Adrenal gland (tissue), 12 donors: Measurements from ENCODE around the gene MMP21. TPM values are rescaled to one million over a fixed set of nuclear protein-coding genes. Genes with fewer than 3 reads are reported as not detected.

ENCODE experiments used
- DNase-seq, 7 donors: peaks; one replicate each; pipeline ENCODE4 v3.0.0-alpha.2; 2019 to 2020
- H3K27ac ChIP-seq, 5 donors: fragments of 200-600 bp; sonication (generic) in 4 of 5; 1 replicate in 3 of 5; 2 replicates in 2 of 5; pipeline versions ENCODE4 v1.5.1 to v1.8.0; 2016 to 2020; ENCODE audit warnings: mild to moderate bottlenecking in 1 of 5
- H3K27me3 ChIP-seq: fragments of 200-600 bp; 2 replicates; pipeline ENCODE4 v1.8.0; 2021
- H3K36me3 ChIP-seq, 2 donors: fragments of 200-600 bp; replicated peaks in 1 of 2; 1 replicate in 1 of 2; 2 replicates in 1 of 2; pipeline versions ENCODE4 v1.5.1 to v1.8.0; 2018 to 2022
- H3K4me1 ChIP-seq, 2 donors: fragments of 200-600 bp; replicated peaks in 1 of 2; 1 replicate in 1 of 2; 2 replicates in 1 of 2; pipeline versions ENCODE4 v1.5.1 to v1.8.0; 2018 to 2021
- H3K4me3 ChIP-seq, 4 donors: fragments of 200-600 bp; sonication (generic) in 3 of 4; one replicate each; pipeline ENCODE4 v1.5.1; 2016 to 2018
- H3K9me3 ChIP-seq, 3 donors: fragments of 200-600 bp; sonication (generic) in 1 of 3; replicated peaks in 1 of 3; 1 replicate in 2 of 3; 2 replicates in 1 of 3; pipeline versions ENCODE4 v1.5.1 to v1.8.0; 2016 to 2021
- CTCF ChIP-seq, 6 experiments: fragments of 450-650 bp in 4 of 6; fragments of 200-600 bp in 2 of 6; sonication (generic) in 1 of 6; IDR thresholded peaks; 1 replicate in 5 of 6; 2 replicates in 1 of 6; pipeline versions ENCODE4 v1.5.1 to v1.8.0; 2016 to 2021; ENCODE audit warnings: antibody characterized with exemption in 6 of 6, mild to moderate bottlenecking in 2 of 6, moderate library complexity in 1 of 6
- POLR2A ChIP-seq, 2 donors: fragments of 450-650 bp; IDR thresholded peaks; one replicate each; pipeline ENCODE4 v1.6.1; 2017; ENCODE audit warnings: antibody characterized with exemption in 2 of 2, mild to moderate bottlenecking in 2 of 2, moderate library complexity in 1 of 2
- WGBS, 4 donors: extraction: QIAGEN DNeasy Blood & Tissue Kit in 2 of 4; methylation state at CpG; one replicate each; pipeline versions ENCODE4 v1.1.5 to v1.1.7; 2013 to 2017; 5-methylcytosine and 5-hydroxymethylcytosine counted together
- intact Hi-C, 2 donors: fragments of 100-400 bp; cut with DNase I; formaldehyde crosslinking; loops; one replicate each; pipeline versions ENCODE4 v1.14.1 to v1.15.0; 2022 to 2023
- microRNA counts, 2 donors: library from miRNA; unstranded; fragments of <30 nt; microRNA quantifications; one replicate each; lab custom pipeline; 2016
- microRNA-seq, 3 donors: library from miRNA; unstranded; fragments of <30 nt; microRNA quantifications; one replicate each; pipeline ENCODE4, GENCODE V29; 2017 to 2020
- polyA plus RNA-seq, 3 donors: library from polyadenylated mRNA; stranded (reverse); fragments of 200-250 nt in 2 of 3; fragments of 350-450 nt in 1 of 3; fragmentation: Illumina TruSeq in 1 of 3; extraction: RNeasy Lipid Tissue Mini Kit (QIAGEN cat#74804) in 1 of 3; gene quantifications; one replicate each; pipeline ENCODE4 v1.2.3, GENCODE V29; 2013 to 2014
- small RNA-seq, 2 donors: library from RNA; depleted of rRNA; stranded (forward); fragments of <200 nt; gene quantifications; one replicate each; pipeline ENCODE3, GENCODE V24; 2016
- total RNA-seq, 9 donors: library from RNA; depleted of rRNA in 4 of 9; stranded (reverse); fragments of >200 nt in 4 of 9; fragments of 120-200 nt in 1 of 9; fragmentation: NEBNext Ultra II Directional in 1 of 9; extraction: Animal tissue kit (Norgen Biotek cat#: 25700) in 1 of 9; gene quantifications; one replicate each; pipeline versions ENCODE4 v1.1.0 to v1.2.4, GENCODE V29; 2013 to 2023
- donor health status: healthy with polysubstance abuse.
- donor health status: Bipolar disorder and iron deficiency.
- donor health status: DM: yes; HTN: yes; CAD: no.
- donor health status: DM: no; HTN: no; CAD: no.
- donor health status: DM: no; HTN: no; CAD: no.
- donor health status: DM: yes; HTN: yes; CAD: no.

Gene MMP21
- total and polyA plus RNA-seq, 12 donors = 0.11 to 0.27 (median 0.24) TPM; not detected in 7

DNA sequence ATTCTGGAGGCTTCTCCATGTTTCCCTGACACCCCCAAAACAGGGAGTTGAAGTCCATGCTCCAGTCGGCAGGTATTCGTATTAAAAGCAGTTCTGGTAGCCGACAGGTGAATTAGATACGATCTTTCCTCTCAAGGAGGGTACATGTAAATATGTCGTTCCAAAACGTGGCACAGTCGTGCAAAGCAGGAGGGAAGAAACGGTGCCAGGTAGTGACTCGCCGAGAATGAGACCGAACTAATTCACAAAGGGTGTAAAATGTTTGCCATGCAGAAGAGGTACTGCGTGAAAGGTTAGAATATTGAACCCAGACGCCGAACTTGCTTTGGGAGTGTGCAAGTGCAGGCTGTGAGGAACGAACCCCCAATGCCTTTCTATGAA is 55.6 kb downstream of the MMP21 start:
- H3K27ac ChIP-seq = peak overlapping the region in 4 of 5 donors; percentile 57 to 88 (median 75)
- no peaks in the 10 kb centered on the region for H3K9me3 ChIP-seq
- 1% methylated on average over 14 to 15 of the region's 15 CpGs for WGBS, 4 donors
- TF ChIP-seq POLR2A (IDR thresholded peaks at IDR 0.05) (no peak), CTCF (IDR thresholded peaks at IDR 0.05) (no peak)
- H3K27me3 ChIP-seq = no peaks in the 10 kb centered on the region
- peak in 3 of 7 donors; percentile 3 to 59 (median 19) for DNase-seq
- peaks cover 0 to 38% of the 10 kb centered on the region in 2 donors for H3K36me3 ChIP-seq
- H3K4me3 ChIP-seq = peak overlapping the region; percentile 50 to 84 (median 72)
- intact Hi-C loops = no loop called here
- peaks cover 10 to 21% of the 10 kb centered on the region in 2 donors for H3K4me1 ChIP-seq

DNA sequence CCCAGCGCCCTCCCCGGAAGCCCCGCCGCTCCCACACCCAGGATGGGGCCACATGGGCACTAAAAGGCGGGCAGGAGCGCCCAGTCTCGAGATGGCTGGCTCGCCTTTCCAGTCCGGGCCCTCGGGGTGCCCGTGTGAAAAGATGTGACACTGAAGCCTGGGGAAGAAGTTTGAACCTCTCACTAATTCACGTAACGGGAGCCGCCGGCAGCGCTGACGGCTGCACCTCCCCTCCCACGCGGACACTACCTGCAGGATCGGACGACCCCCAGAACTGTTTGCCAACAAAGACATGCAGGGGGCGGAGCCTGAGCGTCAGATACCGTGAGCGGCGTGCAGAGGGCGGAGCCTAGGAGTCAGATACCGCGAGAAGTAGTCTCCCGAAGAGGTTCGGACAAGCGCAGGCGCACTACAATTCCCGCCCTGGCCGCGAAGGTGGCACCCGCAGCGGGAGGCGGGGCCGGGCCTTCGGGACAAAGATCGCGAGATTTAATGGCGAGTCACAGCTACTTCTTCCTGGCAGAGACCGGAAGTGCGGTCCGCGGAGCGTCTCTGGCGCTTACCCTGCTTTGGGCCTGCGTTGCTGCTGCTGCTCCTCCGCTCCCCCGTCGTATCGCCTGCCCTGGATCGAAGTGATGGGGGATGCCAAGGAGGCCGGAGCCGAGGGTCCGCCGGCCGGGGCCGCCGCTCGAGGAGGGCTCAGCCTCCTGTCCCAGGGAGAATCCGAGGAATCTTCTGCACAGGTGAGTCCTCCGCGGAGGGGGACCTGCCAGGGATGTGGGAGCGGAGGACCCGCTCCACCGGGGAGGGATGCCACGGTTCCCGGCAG is 56.2 kb downstream of the MMP21 start, which contains the start of gene EDRF1:
Gene EDRF1, plus strand, starts transcription at position 537 of the 829 bp plus-strand sequence. Its CDS starts 99 bp downstream, at position 636.
- peak; percentile 98 to 100 (median 99) for DNase-seq
- WGBS, 4 donors = 0 to 1% (median 0%) methylated on average over 21 to 72 of the region's 72 CpGs
- H3K9me3 ChIP-seq = no peaks in the 10 kb centered on the region
- peaks cover 0 to 32% of the 10 kb centered on the region in 2 donors for H3K36me3 ChIP-seq
- no peaks in the 10 kb centered on the region for H3K27me3 ChIP-seq
- intact Hi-C loops = no loop called here
- H3K4me3 ChIP-seq = peak within 1 kb of the TSS; percentile 50 to 84 (median 76)
- H3K27ac ChIP-seq = peak within 1 kb of the TSS; percentile 47 to 88 (median 69)
- peaks cover 10 to 21% of the 10 kb centered on the region in 2 donors for H3K4me1 ChIP-seq
- TF ChIP-seq POLR2A (IDR thresholded peaks at IDR 0.05) = peak; percentile 66 to 73
- no peak for TF ChIP-seq CTCF (IDR thresholded peaks at IDR 0.05)

MicroRNAs encoded within 50 kb of the gene (microRNA counts, 767-probe panel; counts per million panel counts)
- microRNA hsa-miR-4484 (lab: Ali Mortazavi, UCI) = 0 counts per million in 2 donors

Small RNA genes within 50 kb of the gene (microRNA-seq; reads per million reads assigned to microRNA genes)
- 1.5 to 2.7 (median 2.0) reads per million in 3 donors for gene MIR4484

Small RNA genes within 50 kb of the gene (small RNA-seq; reads per million reads assigned to genes)
- gene MIR4484 = 0.12 to 0.33 reads per million in 2 donors

Other genes starting within 250 kb of the MMP21 start
- gene TEX36, start 92.7 kb downstream of the MMP21 start, total RNA-seq = not detected
- gene TEX36, start 92.7 kb downstream of the MMP21 start, polyA plus RNA-seq = not detected
- gene EDRF1, start 56.1 kb downstream of the MMP21 start, total RNA-seq = 10 to 100 TPM in 8 of 9 donors, 1 to 10 TPM in 1; 8.1 to 34.4 (median 15.4) TPM
- 10 to 100 TPM; 13.3 to 35.9 (median 21.7) TPM for gene EDRF1, start 56.1 kb downstream of the MMP21 start, polyA plus RNA-seq
- 100 to 1,000 TPM in 1 of 9 donors, 10 to 100 TPM in 8; 41.1 to 122 (median 59.8) TPM for gene UROS, start 47.4 kb upstream of the MMP21 start, total RNA-seq
- gene UROS, start 47.4 kb upstream of the MMP21 start, polyA plus RNA-seq = 10 to 100 TPM; 53.9 to 86.7 (median 72.2) TPM
- 10 to 100 TPM; 20.5 to 56.3 (median 35.9) TPM for gene BCCIP, start 47.7 kb upstream of the MMP21 start, total RNA-seq
- 100 to 1,000 TPM in 1 of 3 donors, 10 to 100 TPM in 2; 48.8 to 103 (median 51.9) TPM for gene BCCIP, start 47.7 kb upstream of the MMP21 start, polyA plus RNA-seq
- 100 to 1,000 TPM in 1 of 9 donors, 10 to 100 TPM in 8; 22.0 to 100 (median 43.3) TPM for gene DHX32, start 105.5 kb upstream of the MMP21 start, total RNA-seq
- 10 to 100 TPM; 24.5 to 40.1 (median 28.1) TPM for gene DHX32, start 105.5 kb upstream of the MMP21 start, polyA plus RNA-seq
- 10 to 100 TPM in 2 of 9 donors, 1 to 10 TPM in 7; 1.7 to 23.7 (median 3.9) TPM for gene FANK1, start 120.7 kb upstream of the MMP21 start, total RNA-seq
- 10 to 100 TPM in 2 of 3 donors, 1 to 10 TPM in 1; 3.7 to 19.1 (median 17.9) TPM for gene FANK1, start 120.7 kb upstream of the MMP21 start, polyA plus RNA-seq